DOHH2 (cell line): ENCODE measurements around the gene GADD45A.

Experiments
- H3F3A ChIP-seq: fragments of 200-600 bp; sonication (generic), shearing (Covaris generic); 2 replicates; pipeline ENCODE4 v1.6.0; 2016; ENCODE audit warnings: antibody characterized with exemption, mild to moderate bottlenecking; ENCODE audit not compliant: control insufficient read depth, insufficient read depth
- H3K27ac ChIP-seq: fragments of 200-600 bp; sonication (generic); 2 replicates; pipeline ENCODE4 v1.5.1; 2014; ENCODE audit warnings: low read depth, mild to moderate bottlenecking, low read length, moderate library complexity
- H3K27me3 ChIP-seq: fragments of 200-600 bp; sonication (generic); 2 replicates; pipeline ENCODE4 v1.6.1; 2014; ENCODE audit warnings: mild to moderate bottlenecking, low read length, mixed read lengths; ENCODE audit not compliant: control insufficient read depth
- H3K36me3 ChIP-seq: fragments of 200-600 bp; sonication (generic); 2 replicates; pipeline ENCODE4 v1.6.1; 2014; ENCODE audit warnings: mild to moderate bottlenecking, low read length, moderate library complexity, mixed read lengths; ENCODE audit not compliant: control insufficient read depth
- H3K4me1 ChIP-seq: fragments of 200-600 bp; sonication (generic); 2 replicates; pipeline ENCODE4 v1.6.1; 2014; ENCODE audit warnings: mild to moderate bottlenecking, low read length, mixed read lengths; ENCODE audit not compliant: control insufficient read depth
- H3K4me2 ChIP-seq: fragments of 200-600 bp; sonication (generic); 2 replicates; pipeline ENCODE4 v1.6.0; 2014; ENCODE audit warnings: mild to moderate bottlenecking, low read length, moderate library complexity
- H3K4me3 ChIP-seq: fragments of 200-600 bp; sonication (generic); 2 replicates; pipeline ENCODE4 v1.5.1; 2014; ENCODE audit warnings: mild to moderate bottlenecking, low read length, mixed read lengths
- H3K79me2 ChIP-seq: fragments of 200-600 bp; sonication (generic); 2 replicates; pipeline ENCODE4 v1.6.1; 2014; ENCODE audit warnings: mild to moderate bottlenecking, low read length, mixed read lengths; ENCODE audit not compliant: control insufficient read depth
- H3K9me2 ChIP-seq: fragments of 200-600 bp; sonication (generic); replicated peaks from 2 replicates; pipeline ENCODE4 v1.6.1; 2014; ENCODE audit warnings: mild to moderate bottlenecking, low read length, mixed read lengths; ENCODE audit not compliant: control insufficient read depth
- H3K9me3 ChIP-seq: fragments of 200-600 bp; sonication (generic); 2 replicates; pipeline ENCODE4 v1.6.1; 2014; ENCODE audit warnings: antibody characterized with exemption, low read length, mixed read lengths; ENCODE audit not compliant: control insufficient read depth, insufficient read depth
- H4K20me1 ChIP-seq: fragments of 200-600 bp; sonication (generic); 2 replicates; pipeline ENCODE4 v1.6.0; 2014; ENCODE audit warnings: low read depth, mild to moderate bottlenecking, antibody characterized with exemption, low read length, moderate library complexity; ENCODE audit not compliant: control insufficient read depth, insufficient read depth
- CTCF ChIP-seq: fragments of 200-600 bp; sonication (generic); IDR thresholded peaks from one replicate; pipeline ENCODE4 v1.5.1; 2014; ENCODE audit warnings: antibody characterized with exemption, mild to moderate bottlenecking, low read depth, low read length; ENCODE audit not compliant: poor library complexity, severe bottlenecking
- EZH2phosphoT487 ChIP-seq: fragments of 200-600 bp; sonication (generic); IDR thresholded peaks from 2 replicates; pipeline ENCODE4 v1.6.1; 2017; ENCODE audit warnings: borderline replicate concordance, mild to moderate bottlenecking, antibody characterized with exemption, low read length, moderate library complexity, mixed read lengths

The GADD45A gene

GRCh38 chr1:67721650-67722291 is 36.8 kb downstream of the GADD45A start:
- Histone ChIP-seq H3K9me2 (no peaks in the 10 kb centered on the region), H3K79me2 (no peaks in the 10 kb centered on the region), H3K9me3 (no peaks in the 10 kb centered on the region), H3K4me3 (no peak overlapping the region), H3K27ac (no peak overlapping the region), H3K36me3 (no peaks in the 10 kb centered on the region), H3F3A (no peaks in the 10 kb centered on the region), H4K20me1 (no peaks in the 10 kb centered on the region), H3K27me3 (no peaks in the 10 kb centered on the region), H3K4me1 (peaks cover 5% of the 10 kb centered on the region), H3K4me2 (no peak overlapping the region)
- TF ChIP-seq EZH2phosphoT487 (no peak), CTCF (no peak)

GRCh38 chr1:67722292-67722944 is 37.4 kb downstream of the GADD45A start:
- no peaks in the 10 kb centered on the region for H3K27me3 ChIP-seq
- H3K4me1 ChIP-seq: peaks cover 5% of the 10 kb centered on the region
- no peak overlapping the region for H3K4me3 ChIP-seq
- no peaks in the 10 kb centered on the region for H4K20me1 ChIP-seq
- H3K27ac ChIP-seq: no peak overlapping the region
- no peaks in the 10 kb centered on the region for H3K79me2 ChIP-seq
- no peaks in the 10 kb centered on the region for H3F3A ChIP-seq
- H3K36me3 ChIP-seq: no peaks in the 10 kb centered on the region
- H3K9me3 ChIP-seq: no peaks in the 10 kb centered on the region
- no peak for TF ChIP-seq EZH2phosphoT487
- TF ChIP-seq CTCF: no peak
- no peak overlapping the region for H3K4me2 ChIP-seq
- H3K9me2 ChIP-seq: no peaks in the 10 kb centered on the region

- Histone ChIP-seq H3K9me2 (no peaks in the 10 kb centered on the region), H3K4me3 (no peak overlapping the region), H3K9me3 (no peaks in the 10 kb centered on the region), H3K4me1 (peaks cover 5% of the 10 kb centered on the region), H3K27me3 (no peaks in the 10 kb centered on the region), H3K27ac (no peak overlapping the region), H3K79me2 (no peaks in the 10 kb centered on the region), H4K20me1 (no peaks in the 10 kb centered on the region), H3K36me3 (no peaks in the 10 kb centered on the region), H3K4me2 (no peak overlapping the region), H3F3A (no peaks in the 10 kb centered on the region)
- TF ChIP-seq CTCF (no peak), EZH2phosphoT487 (no peak)
Measured at GRCh38 chr1:67723126-67723525, 38.1 kb downstream of the GADD45A start.
